SK-N-SH treated with all-trans-retinoic acid at 6 μM for 48 hours (cell line): ENCODE data around the gene RABGAP1.

Experiments
- ATAC-seq: fragments of 200-7000 bp; cut with Tn5 transposase; 3 replicates; pipeline ENCODE4 v1.9.1; 2020; ENCODE audit warnings: mild to moderate bottlenecking, moderate library complexity
- ARNTL ChIP-seq: fragments of 450-650 bp; formaldehyde crosslinking; IDR thresholded peaks from 2 replicates; pipeline ENCODE4 v1.5.0; 2020; ENCODE audit warnings: low read depth, mild to moderate bottlenecking, moderate library complexity, borderline replicate concordance
- BACH2 ChIP-seq: fragments of 250-450 bp; sonication (Bioruptor Pico); IDR thresholded peaks from 2 replicates; pipeline ENCODE4 v1.9.0; 2021; ENCODE audit warnings: mild to moderate bottlenecking, borderline replicate concordance
- CREB5 ChIP-seq: fragments of 250-450 bp; sonication (Bioruptor Pico); IDR thresholded peaks from 2 replicates; pipeline ENCODE4 v1.5.1; 2020; ENCODE audit warnings: low read depth, mild to moderate bottlenecking, moderate library complexity
- CSDC2 ChIP-seq: fragments of 250-450 bp; sonication (Bioruptor Pico); IDR thresholded peaks from 2 replicates; pipeline ENCODE4 v1.5.0; 2020; ENCODE audit warnings: mild to moderate bottlenecking, moderate library complexity
- CSRNP3 ChIP-seq: fragments of 250-450 bp; sonication (Bioruptor Pico); IDR thresholded peaks from 2 replicates; pipeline ENCODE4 v1.5.1; 2021; ENCODE audit warnings: mild to moderate bottlenecking, moderate library complexity
- ESRRG ChIP-seq: fragments of 250-450 bp; sonication (Bioruptor Pico); IDR thresholded peaks from 2 replicates; pipeline ENCODE4 v1.6.1; 2021; ENCODE audit warnings: mild to moderate bottlenecking
- GLIS3 ChIP-seq: fragments of 250-450 bp; sonication (Bioruptor Pico); IDR thresholded peaks from 2 replicates; pipeline ENCODE4 v1.5.0; 2020; ENCODE audit warnings: mild to moderate bottlenecking, moderate library complexity
- ISL1 ChIP-seq: fragments of 250-450 bp; sonication (Bioruptor Pico); IDR thresholded peaks from 2 replicates; pipeline ENCODE4 v2.1.2; 2022; ENCODE audit warnings: mild to moderate bottlenecking, moderate library complexity
- OSR1 ChIP-seq: fragments of 250-450 bp; sonication (Bioruptor Pico); IDR thresholded peaks from 2 replicates; pipeline ENCODE4 v1.8.0; 2022; ENCODE audit warnings: moderate library complexity, mild to moderate bottlenecking, inconsistent platforms
- PATZ1 ChIP-seq: fragments of 250-450 bp; sonication (Bioruptor Pico); IDR thresholded peaks from 2 replicates; pipeline ENCODE4 v1.8.0; 2020; ENCODE audit warnings: mild to moderate bottlenecking, moderate library complexity, borderline replicate concordance
- PPARA ChIP-seq: fragments of 250-450 bp; sonication (Bioruptor Pico); IDR thresholded peaks from 2 replicates; pipeline ENCODE4 v1.5.0; 2020; ENCODE audit warnings: mild to moderate bottlenecking, borderline replicate concordance
- RARB ChIP-seq: fragments of 250-450 bp; sonication (Bioruptor Pico); IDR thresholded peaks from 2 replicates; pipeline ENCODE4 v1.8.0; 2021; ENCODE audit warnings: mild to moderate bottlenecking, moderate library complexity
- SNAI2 ChIP-seq: fragments of 250-450 bp; sonication (Bioruptor Pico); IDR thresholded peaks from 2 replicates; pipeline ENCODE4 v1.5.0; 2020; ENCODE audit warnings: mild to moderate bottlenecking, moderate library complexity
- TCF4 ChIP-seq: fragments of 250-450 bp; sonication (Bioruptor Pico); IDR thresholded peaks from 2 replicates; pipeline ENCODE4 v1.8.0; 2021; ENCODE audit warnings: mild to moderate bottlenecking, moderate library complexity, borderline replicate concordance
- TOX ChIP-seq: fragments of 250-450 bp; sonication (Bioruptor Pico); IDR thresholded peaks from 2 replicates; pipeline ENCODE4 v1.8.0; 2021; ENCODE audit warnings: mild to moderate bottlenecking, moderate library complexity, borderline replicate concordance
- TSHZ2 ChIP-seq: fragments of 250-450 bp; sonication (Bioruptor Pico); IDR thresholded peaks from 2 replicates; pipeline ENCODE4 v1.5.0; 2020; ENCODE audit warnings: mild to moderate bottlenecking, moderate library complexity
- ZC3H10 ChIP-seq: fragments of 250-450 bp; sonication (Bioruptor Pico); IDR thresholded peaks from 2 replicates; pipeline ENCODE4 v1.5.1; 2021; ENCODE audit warnings: mild to moderate bottlenecking, moderate library complexity
- ZFP3 ChIP-seq: fragments of 250-450 bp; sonication (Bioruptor Pico); IDR thresholded peaks from 2 replicates; pipeline ENCODE4 v1.5.0; 2020; ENCODE audit warnings: mild to moderate bottlenecking, moderate library complexity
- ZFP30 ChIP-seq: fragments of 450-650 bp; formaldehyde crosslinking; IDR thresholded peaks from 2 replicates; pipeline ENCODE4 v1.5.0; 2022; ENCODE audit warnings: mild to moderate bottlenecking, moderate library complexity
- ZNF565 ChIP-seq: fragments of 450-650 bp; formaldehyde crosslinking; conservative IDR thresholded peaks from 2 replicates; pipeline ENCODE4 v1.5.0; 2020; ENCODE audit warnings: low read depth, mild to moderate bottlenecking, moderate library complexity
- ZNF70 ChIP-seq: fragments of 450-650 bp; formaldehyde crosslinking; IDR thresholded peaks from 2 replicates; pipeline ENCODE4 v1.5.0; 2020; ENCODE audit warnings: mild to moderate bottlenecking, moderate library complexity
- ZNF8 ChIP-seq: fragments of 450-650 bp; formaldehyde crosslinking; IDR thresholded peaks from 2 replicates; pipeline ENCODE4 v1.5.0; 2020; ENCODE audit warnings: mild to moderate bottlenecking, moderate library complexity

Gene RABGAP1

GRCh38 chr9:123058834-123059233 is 118.0 kb downstream of the RABGAP1 start (continued):
- TF ChIP-seq ZFP30, result no peak
- no peak for TF ChIP-seq RARB

GRCh38 chr9:123059472-123060220 is 118.8 kb downstream of the RABGAP1 start:
- ATAC-seq, result peak; percentile 27; the same call in 1 of the 3 replicates
- peak; percentile 58; the same call in 1 of the 2 replicates for TF ChIP-seq ISL1
- no peak for TF ChIP-seq CSDC2 (CRISPR knock-in tag)

- TF ChIP-seq PPARA (CRISPR knock-in tag), result no peak
- no peak for ATAC-seq
Observed at GRCh38 chr9:123061216-123061615, 120.4 kb downstream of the RABGAP1 start.

- TF ChIP-seq ISL1 (no peak), ESRRG (no peak), ARNTL (CRISPR knock-in tag) (no peak), CSRNP3 (CRISPR knock-in tag) (no peak), BACH2 (no peak), TSHZ2 (no peak), OSR1 (no peak), ZNF70 (CRISPR knock-in tag) (no peak), CSDC2 (CRISPR knock-in tag) (no peak), ZC3H10 (CRISPR knock-in tag) (no peak), CREB5 (CRISPR knock-in tag) (no peak), ZFP3 (CRISPR knock-in tag) (no peak), ZFP30 (no peak), ZNF8 (CRISPR knock-in tag) (no peak), TCF4 (CRISPR knock-in tag) (no peak), GLIS3 (no peak), ZNF565 (CRISPR knock-in tag) (no peak), RARB (no peak)
- ATAC-seq, result no peak; the same call in 2 of the 3 replicates
Observed at GRCh38 chr9:123062351-123063176, 121.7 kb downstream of the RABGAP1 start.

- no peak for TF ChIP-seq GLIS3
- no peak for TF ChIP-seq PPARA (CRISPR knock-in tag)
- peak; percentile 26; the same call in 1 of the 2 replicates for TF ChIP-seq TOX (CRISPR knock-in tag)
- no peak for TF ChIP-seq OSR1
- TF ChIP-seq SNAI2 (CRISPR knock-in tag), result no peak
- TF ChIP-seq PATZ1, result no peak
- no peak for TF ChIP-seq ZC3H10 (CRISPR knock-in tag)
- TF ChIP-seq ZNF70 (CRISPR knock-in tag), result no peak
- no peak for TF ChIP-seq CSDC2 (CRISPR knock-in tag)
- no peak for TF ChIP-seq TSHZ2
- TF ChIP-seq ARNTL (CRISPR knock-in tag), result no peak
- no peak for TF ChIP-seq RARB
- TF ChIP-seq ISL1, result peak; percentile 93
- ATAC-seq, result peak; percentile 64
Observed at GRCh38 chr9:123063177-123063598, 122.4 kb downstream of the RABGAP1 start.
